Ovary (tissue), 9 donors: ENCODE data around the gene OR10A3. TPM values are rescaled to one million over a fixed set of nuclear protein-coding genes. Genes with fewer than 3 reads are reported as not detected.

Experiments used
- DNase-seq, 5 donors: peaks; one replicate each; pipeline ENCODE4 v3.0.0-alpha.2; 2019 to 2020
- H3K27ac ChIP-seq, 2 donors: fragments of 200-600 bp; one replicate each; pipeline versions ENCODE4 v1.5.1 to v1.8.0; 2019 to 2022
- H3K27me3 ChIP-seq: fragments of 200-600 bp; one replicate; pipeline ENCODE4 v1.8.0; 2022
- H3K36me3 ChIP-seq: fragments of 200-600 bp; sonication (generic); one replicate; pipeline ENCODE4 v1.5.1; 2019
- H3K4me1 ChIP-seq: one replicate; pipeline ENCODE4 v1.8.1; 2013; ENCODE audit warnings: mild to moderate bottlenecking, moderate library complexity; ENCODE audit not compliant: insufficient read depth
- H3K4me3 ChIP-seq: fragments of 200-600 bp; sonication (generic); one replicate; pipeline ENCODE4 v1.5.1; 2017
- H3K9me3 ChIP-seq, 2 donors: fragments of 200-600 bp in 1 of 2; sonication (generic) in 1 of 2; one replicate each; pipeline versions ENCODE4 v1.5.1 to v1.8.1; 2013 to 2019; ENCODE audit warnings: mild to moderate bottlenecking in 1 of 2, moderate library complexity in 1 of 2
- EP300 ChIP-seq: sonication (generic); formaldehyde crosslinking; IDR thresholded peaks from one replicate; pipeline ENCODE4 v1.6.1; 2017; ENCODE audit warnings: antibody characterized with exemption
- POLR2A ChIP-seq: fragments of 450-650 bp; IDR thresholded peaks from one replicate; pipeline ENCODE4 v1.6.1; 2017; ENCODE audit warnings: antibody characterized with exemption, mild to moderate bottlenecking, moderate library complexity
- WGBS, 3 donors: extraction: QIAGEN DNeasy Blood & Tissue Kit in 1 of 3; methylation state at CpG; one replicate each; pipeline versions ENCODE4 v1.1.5 to v1.1.7; 2013 to 2017; 5-methylcytosine and 5-hydroxymethylcytosine counted together
- intact Hi-C, 4 donors: fragments of 100-400 bp; cut with DNase I; formaldehyde crosslinking; loops; one replicate each; pipeline versions ENCODE4 v1.11.0 to v1.15.1; 2022 to 2023
- polyA plus RNA-seq, 2 donors: library from polyadenylated mRNA; stranded (reverse); fragments of 200-250 nt in 1 of 2; fragments of 350-450 nt in 1 of 2; fragmentation: Illumina TruSeq in 1 of 2; extraction: RNeasy Lipid Tissue Mini Kit (QIAGEN cat#74804) in 1 of 2; gene quantifications; one replicate each; pipeline ENCODE4 v1.2.3, GENCODE V29; 2013 to 2014
- total RNA-seq, 7 donors: library from RNA; depleted of rRNA in 2 of 7; stranded (reverse); fragments of >200 nt in 2 of 7; fragmentation: NEBNext Ultra II Directional in 3 of 7; extraction: Animal tissue kit (Norgen Biotek cat#: 25700) in 3 of 7; gene quantifications; one replicate each; pipeline versions ENCODE4 v1.1.0 to v1.2.4, GENCODE V29; 2016 to 2023
- TF ChIP-seq, protein P1 (sequence below), 3 donors: fragments of 450-650 bp in 2 of 3; fragments of 200-600 bp in 1 of 3; IDR thresholded peaks; one replicate each; pipeline versions ENCODE4 v1.5.1 to v1.8.0; 2016 to 2022; ENCODE audit warnings: antibody characterized with exemption in 3 of 3, mild to moderate bottlenecking in 1 of 3
- donor health status: DM: no; HTN: no; CAD: no; lungs with moderate emphysema.
- donor health status: DM: no; HTN: no; CAD: no.
- donor health status: Bipolar disorder and iron deficiency.
- donor health status: DM: yes; HTN: yes; CAD: no.
- donor health status: DM: no; HTN: no; CAD: no.
- donor health status: DM: yes; HTN: yes; CAD: no.

The OR10A3 gene
- total and polyA plus RNA-seq, 9 donors = not detected

DNA sequence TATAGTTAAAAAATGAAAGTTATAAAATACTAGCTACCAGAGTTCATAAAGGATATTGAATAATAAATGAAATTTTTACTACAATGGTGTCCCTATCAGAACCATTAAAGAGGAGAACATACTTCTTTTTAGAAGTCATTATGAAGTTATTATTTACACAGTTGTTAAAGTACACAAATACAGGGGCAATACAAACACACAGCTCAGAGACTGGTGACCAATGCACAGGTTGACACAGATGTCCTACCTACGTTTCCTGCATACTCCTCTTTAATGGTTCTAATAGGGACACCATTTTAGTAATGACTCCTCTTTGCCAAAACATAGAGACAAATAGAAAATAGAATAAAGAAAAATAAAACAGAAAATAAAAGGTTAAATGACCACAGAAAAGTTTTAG is 13.7 kb upstream of the OR10A3 start:
- H3K4me3 ChIP-seq = no peak overlapping the region
- no peaks in the 10 kb centered on the region for H3K4me1 ChIP-seq
- no peak for DNase-seq
- H3K36me3 ChIP-seq = no peaks in the 10 kb centered on the region
- no peaks in the 10 kb centered on the region for H3K9me3 ChIP-seq
- 63 to 82% (median 66%) methylated on average over 1 of the region's 1 CpG for WGBS, 3 donors
- no peak overlapping the region for H3K27ac ChIP-seq
- intact Hi-C loops = no loop called here
- H3K27me3 ChIP-seq = no peaks in the 10 kb centered on the region
- TF ChIP-seq, protein P1, sequence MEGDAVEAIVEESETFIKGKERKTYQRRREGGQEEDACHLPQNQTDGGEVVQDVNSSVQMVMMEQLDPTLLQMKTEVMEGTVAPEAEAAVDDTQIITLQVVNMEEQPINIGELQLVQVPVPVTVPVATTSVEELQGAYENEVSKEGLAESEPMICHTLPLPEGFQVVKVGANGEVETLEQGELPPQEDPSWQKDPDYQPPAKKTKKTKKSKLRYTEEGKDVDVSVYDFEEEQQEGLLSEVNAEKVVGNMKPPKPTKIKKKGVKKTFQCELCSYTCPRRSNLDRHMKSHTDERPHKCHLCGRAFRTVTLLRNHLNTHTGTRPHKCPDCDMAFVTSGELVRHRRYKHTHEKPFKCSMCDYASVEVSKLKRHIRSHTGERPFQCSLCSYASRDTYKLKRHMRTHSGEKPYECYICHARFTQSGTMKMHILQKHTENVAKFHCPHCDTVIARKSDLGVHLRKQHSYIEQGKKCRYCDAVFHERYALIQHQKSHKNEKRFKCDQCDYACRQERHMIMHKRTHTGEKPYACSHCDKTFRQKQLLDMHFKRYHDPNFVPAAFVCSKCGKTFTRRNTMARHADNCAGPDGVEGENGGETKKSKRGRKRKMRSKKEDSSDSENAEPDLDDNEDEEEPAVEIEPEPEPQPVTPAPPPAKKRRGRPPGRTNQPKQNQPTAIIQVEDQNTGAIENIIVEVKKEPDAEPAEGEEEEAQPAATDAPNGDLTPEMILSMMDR (IDR thresholded peaks at IDR 0.05) = no peak
- TF ChIP-seq POLR2A = no peak
- no peak for TF ChIP-seq EP300

DNA sequence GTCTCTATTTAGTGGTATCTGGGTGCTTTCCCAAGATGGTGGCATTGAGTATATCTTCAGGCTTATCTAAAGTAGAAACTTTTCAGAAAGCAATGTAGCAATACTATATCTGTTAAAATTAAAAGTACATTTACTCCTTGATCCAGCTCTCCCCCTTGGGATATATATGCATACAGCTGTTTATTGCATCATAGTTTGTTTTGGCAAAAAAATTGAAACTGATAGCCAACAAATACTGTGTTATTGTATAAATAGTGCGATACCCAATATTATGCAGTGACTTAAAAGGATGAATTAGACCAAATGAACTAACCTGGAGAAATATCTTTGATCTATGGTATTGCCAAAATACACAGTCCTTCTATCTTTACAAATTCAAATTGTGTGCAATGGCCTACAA is 8.4 kb upstream of the OR10A3 start:
- intact Hi-C loops = no loop called here
- 75 to 88% (median 79%) methylated on average over 1 of the region's 1 CpG for WGBS, 3 donors
- Histone ChIP-seq H3K9me3 (no peaks in the 10 kb centered on the region), H3K27me3 (no peaks in the 10 kb centered on the region), H3K27ac (no peak overlapping the region), H3K36me3 (no peaks in the 10 kb centered on the region), H3K4me1 (no peaks in the 10 kb centered on the region), H3K4me3 (no peak overlapping the region)
- TF ChIP-seq, protein P1 (IDR thresholded peaks at IDR 0.05) = no peak
- TF ChIP-seq EP300 (no peak), POLR2A (no peak)
- DNase-seq = no peak

GRCh38 chr11:7944123-7944522 is 2.6 kb upstream of the OR10A3 start:
- TF ChIP-seq EP300 (no peak), POLR2A (no peak)
- TF ChIP-seq, protein P1 (IDR thresholded peaks at IDR 0.05) = no peak
- Histone ChIP-seq H3K4me1 (no peaks in the 10 kb centered on the region), H3K36me3 (no peaks in the 10 kb centered on the region), H3K27ac (no peak overlapping the region), H3K4me3 (no peak overlapping the region), H3K9me3 (no peaks in the 10 kb centered on the region), H3K27me3 (no peaks in the 10 kb centered on the region)
- DNase-seq = no peak
- intact Hi-C loops = no loop called here
- WGBS, 3 donors = 82 to 91% (median 85%) methylated on average over 2 of the region's 2 CpGs

DNA sequence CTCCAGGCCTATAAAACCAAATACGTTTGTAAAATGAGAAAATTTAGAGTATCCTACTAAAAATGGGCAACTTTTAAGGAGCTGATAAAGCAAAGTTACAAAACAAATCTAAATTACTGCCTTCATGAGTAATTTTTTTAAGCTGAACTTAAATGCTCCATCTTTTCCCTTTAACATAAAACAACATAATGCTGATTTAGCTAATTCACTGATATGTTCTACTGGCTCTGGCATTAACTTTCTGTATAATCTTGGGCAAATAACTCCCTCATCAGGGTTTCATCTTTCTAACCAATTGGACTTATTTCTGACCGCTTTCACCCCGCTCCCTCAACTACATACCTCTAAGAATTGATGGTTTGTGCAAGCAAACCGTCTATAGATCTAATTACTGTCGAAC is 362 bp downstream of the OR10A3 start:
- H3K4me1 ChIP-seq = no peaks in the 10 kb centered on the region
- no peak overlapping the region for H3K4me3 ChIP-seq
- H3K36me3 ChIP-seq = no peaks in the 10 kb centered on the region
- no peak for DNase-seq
- TF ChIP-seq, protein P1 (IDR thresholded peaks at IDR 0.05) = no peak
- TF ChIP-seq EP300 (no peak), POLR2A (no peak)
- H3K9me3 ChIP-seq = no peaks in the 10 kb centered on the region
- no peaks in the 10 kb centered on the region for H3K27me3 ChIP-seq
- no peak overlapping the region for H3K27ac ChIP-seq
- intact Hi-C loops = no loop called here
- WGBS, 3 donors = 38 to 71% (median 53%) methylated on average over 5 of the region's 5 CpGs

DNA sequence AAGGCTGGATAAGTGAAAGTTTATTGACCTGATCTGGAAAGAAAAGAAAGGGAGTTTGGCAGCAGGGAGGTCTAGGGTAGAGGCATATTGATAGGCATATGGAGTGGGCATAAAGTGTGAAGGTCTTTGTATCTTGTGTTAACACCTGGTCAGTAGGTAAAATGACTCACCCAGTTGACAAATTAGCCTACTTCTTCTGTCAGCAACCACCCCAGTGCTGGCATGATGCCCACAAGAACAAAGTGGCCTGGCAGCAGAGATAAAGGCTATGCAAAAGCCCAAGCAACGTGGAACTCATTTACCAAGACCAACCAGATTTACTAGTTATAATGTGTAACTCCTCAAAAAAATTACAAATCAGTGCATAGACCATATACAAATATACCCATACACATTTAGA is 4.9 kb downstream of the OR10A3 start:
- H3K27ac ChIP-seq = no peak overlapping the region
- TF ChIP-seq POLR2A = no peak
- TF ChIP-seq, protein P1 (IDR thresholded peaks at IDR 0.05) = no peak
- TF ChIP-seq EP300 = no peak
- no peaks in the 10 kb centered on the region for H3K36me3 ChIP-seq
- no peak for DNase-seq
- no peaks in the 10 kb centered on the region for H3K4me1 ChIP-seq
- no peaks in the 10 kb centered on the region for H3K27me3 ChIP-seq
- intact Hi-C loops = no loop called here
- no peaks in the 10 kb centered on the region for H3K9me3 ChIP-seq
- 14 to 66% (median 23%) methylated on average over 1 of the region's 1 CpG for WGBS, 3 donors
- no peak overlapping the region for H3K4me3 ChIP-seq
